HG02763 (cell line): ENCODE results near the gene ZNF213.
"Not testable (repeated sequence)": the region's sequence is repeated elsewhere in the genome, so short reads cannot be mapped to it uniquely, and the experiment has no call there.

ENCODE experiments used
- ATAC-seq: cut with Tn5 transposase; IDR thresholded peaks from one replicate; pipeline ENCODE4 v1.9.1; 2021; ENCODE audit warnings: mild to moderate bottlenecking, moderate library complexity; ENCODE audit not compliant: unreplicated experiment

ZNF213 gene

DNA sequence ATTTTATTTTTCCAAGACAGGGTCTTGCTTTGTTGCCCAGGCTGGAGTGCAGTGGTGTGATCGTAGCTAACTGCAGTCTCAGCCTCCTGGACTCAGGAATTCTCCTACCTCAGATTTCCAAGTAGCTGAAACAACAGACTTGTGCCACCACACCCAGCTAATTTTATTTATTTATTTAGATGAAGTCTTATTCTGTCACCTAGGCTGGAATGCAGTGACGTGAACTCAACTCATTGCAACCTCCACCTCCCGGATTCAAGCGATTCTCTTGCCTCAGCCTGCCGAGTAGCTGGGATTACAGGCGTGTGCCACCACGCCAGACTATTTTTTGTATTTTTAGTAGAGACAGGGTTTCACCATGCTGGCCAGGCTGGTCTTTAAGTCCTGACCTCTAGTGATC lies 33.9 kb downstream of the ZNF213 start:
- ATAC-seq, result not testable (repeated sequence)

DNA sequence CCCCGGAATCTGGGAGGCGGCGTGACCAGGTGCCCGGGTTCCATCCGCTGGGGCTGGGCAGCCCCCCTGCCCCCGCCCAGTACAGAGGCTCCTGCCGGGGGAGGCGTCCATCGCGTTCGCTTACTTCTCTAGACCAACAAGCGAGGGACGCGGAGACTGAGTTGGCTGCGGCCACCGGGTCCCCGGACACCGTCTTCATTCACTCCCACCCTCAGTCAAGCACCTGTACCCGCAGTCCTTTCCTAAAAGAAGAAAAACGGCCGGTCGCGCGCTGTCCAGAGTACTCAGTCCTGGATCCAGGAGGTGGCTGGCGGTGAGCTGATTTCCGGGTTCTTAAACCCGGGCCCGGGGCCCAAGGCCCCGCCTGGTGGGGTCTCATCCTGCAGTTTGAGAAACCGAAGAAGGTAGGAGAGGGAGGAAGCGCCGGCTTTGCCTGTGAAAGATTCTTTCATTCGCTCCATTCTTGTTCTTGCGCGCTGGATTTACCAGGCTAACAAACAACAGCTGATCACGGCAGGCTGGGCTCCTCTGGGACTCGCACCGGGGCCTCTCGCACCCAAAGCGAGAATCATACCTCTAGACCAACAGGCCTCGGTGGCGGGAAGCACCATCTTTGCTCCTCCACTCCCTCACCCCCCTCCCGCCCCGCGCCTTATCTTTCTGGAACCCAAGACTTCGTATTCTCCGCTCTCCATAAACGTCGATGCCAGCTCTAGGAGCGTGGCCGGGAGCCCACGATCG lies 35.8 kb downstream of the ZNF213 start:
- no peak for ATAC-seq

DNA sequence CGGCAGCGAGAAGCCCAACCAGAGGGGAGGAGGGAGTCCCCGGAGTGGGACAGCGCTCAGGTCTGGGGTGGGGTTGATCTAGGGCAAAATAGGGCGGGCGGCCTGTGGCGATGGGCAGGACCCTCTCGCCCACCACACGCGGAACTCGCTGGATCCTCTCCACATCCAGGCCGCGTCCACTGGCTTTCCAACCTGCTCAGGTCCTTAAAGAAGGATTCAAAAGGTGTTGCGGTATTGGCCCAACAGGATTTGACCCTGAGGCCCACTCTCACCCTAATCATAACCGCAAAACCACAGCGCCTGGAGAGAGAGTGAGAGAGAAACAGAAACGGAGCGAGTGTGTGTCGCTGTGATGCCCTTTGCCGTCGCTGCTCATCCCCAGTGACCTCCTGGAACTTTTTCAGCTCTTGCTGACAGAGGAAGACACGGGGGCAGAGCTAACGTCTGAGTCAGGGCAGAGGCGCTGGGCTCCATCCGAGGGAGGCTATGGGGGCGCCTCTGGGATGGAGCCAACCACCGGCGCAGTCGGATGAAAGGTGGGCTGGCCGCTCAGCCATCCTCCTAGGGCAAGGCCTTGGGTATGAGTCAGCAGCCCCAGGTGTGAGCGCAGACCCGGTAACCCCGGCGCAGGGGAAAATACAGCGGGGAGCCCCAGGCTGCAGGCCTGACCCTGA lies 36.5 kb downstream of the ZNF213 start:
- ATAC-seq, result no peak

DNA sequence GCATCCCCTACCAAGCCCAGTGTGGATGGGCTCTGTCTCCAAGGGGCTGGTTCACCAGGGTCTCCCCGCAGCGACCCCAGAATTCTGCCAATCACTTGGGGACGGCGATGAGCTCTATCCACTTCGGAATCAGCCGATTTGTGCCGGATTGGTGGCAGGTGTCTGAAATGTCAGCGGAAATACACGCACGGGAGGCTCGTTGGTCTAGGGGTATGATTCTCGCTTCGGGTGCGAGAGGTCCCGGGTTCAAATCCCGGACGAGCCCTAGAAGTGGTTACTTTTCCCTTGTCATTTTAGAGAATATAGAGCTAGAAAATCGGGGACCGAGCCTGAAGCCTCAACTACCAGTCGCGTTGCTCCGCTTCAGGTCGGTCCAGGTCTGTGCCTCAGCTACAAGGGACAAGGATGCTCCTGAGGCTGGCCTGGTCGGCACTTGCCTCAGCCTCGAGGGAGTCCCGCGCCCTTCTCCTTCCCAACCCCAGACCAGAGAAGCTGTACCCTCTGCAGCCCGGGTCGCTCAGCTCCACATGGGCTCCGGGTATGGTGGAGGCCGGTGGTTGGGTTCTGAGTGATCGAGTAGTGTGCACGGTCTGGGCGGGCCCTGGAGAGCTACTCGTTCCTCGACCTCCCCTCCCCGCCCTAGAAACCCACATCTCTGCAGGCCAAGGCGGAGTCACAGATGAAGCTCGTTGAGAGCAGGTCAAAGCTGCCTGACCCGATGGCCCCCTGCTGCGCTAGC lies 37.2 kb downstream of the ZNF213 start:
- ATAC-seq, result no peak

DNA sequence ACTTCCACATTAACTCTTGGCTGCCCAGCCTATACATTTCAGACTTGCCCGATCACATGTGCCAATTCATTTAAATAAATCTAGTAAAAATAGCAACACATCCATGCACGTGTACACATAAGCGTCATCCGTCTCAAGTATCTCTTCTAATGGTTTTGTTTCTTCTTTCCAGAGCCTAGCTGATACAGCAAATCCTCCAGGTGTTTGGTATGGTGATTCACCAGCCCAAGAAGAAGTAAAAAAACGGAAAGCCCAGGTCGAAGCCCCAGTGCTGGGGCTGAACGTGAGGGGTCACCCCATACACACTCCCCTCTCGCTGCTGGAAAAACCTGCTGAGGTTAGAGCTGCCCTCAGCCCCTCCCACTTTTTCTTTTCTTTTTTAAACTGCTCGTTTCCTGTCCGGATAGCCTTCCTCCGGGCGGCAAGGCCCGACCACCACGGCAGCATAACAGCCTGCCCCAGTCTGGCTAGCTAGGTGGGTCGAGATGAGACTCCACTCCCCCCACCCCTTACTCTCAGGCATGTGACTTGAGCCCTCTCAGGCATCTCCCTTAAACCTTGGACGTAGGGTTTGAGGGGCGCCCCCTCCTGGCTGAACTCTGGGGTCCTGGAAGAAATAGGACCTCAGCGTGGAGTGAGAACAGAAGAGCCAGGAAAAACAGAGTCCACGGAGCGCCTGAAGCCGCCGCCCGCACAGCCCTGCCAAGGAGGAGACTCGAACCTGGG lies 39.2 kb downstream of the ZNF213 start:
- ATAC-seq, result no peak

DNA sequence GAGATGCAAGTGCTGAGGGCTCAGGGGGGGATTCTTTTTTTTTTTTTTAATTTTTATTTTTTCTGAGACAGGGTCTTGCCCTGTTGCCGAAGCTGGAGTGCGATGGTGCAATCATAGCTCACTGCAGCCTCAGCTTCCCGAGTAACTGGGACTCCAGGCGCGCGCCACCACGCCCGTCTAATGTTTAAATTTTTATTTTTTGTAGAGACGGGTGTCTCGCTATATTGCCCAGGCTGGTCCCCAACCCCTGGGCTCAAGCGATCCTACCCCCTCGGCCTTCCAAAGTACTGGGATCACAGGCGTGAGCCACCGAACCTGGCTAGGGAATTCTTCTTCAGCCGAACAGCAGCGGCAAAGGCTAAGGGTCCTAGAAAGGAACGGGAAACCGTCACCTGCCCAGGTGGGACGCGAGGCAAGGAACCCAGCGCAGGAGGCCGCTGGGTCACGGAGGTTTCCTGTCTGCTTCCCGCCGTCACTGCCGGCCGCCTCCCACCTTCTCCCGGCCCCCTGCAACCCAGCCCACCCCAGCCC lies 39.9 kb downstream of the ZNF213 start:
- ATAC-seq, result no peak

DNA sequence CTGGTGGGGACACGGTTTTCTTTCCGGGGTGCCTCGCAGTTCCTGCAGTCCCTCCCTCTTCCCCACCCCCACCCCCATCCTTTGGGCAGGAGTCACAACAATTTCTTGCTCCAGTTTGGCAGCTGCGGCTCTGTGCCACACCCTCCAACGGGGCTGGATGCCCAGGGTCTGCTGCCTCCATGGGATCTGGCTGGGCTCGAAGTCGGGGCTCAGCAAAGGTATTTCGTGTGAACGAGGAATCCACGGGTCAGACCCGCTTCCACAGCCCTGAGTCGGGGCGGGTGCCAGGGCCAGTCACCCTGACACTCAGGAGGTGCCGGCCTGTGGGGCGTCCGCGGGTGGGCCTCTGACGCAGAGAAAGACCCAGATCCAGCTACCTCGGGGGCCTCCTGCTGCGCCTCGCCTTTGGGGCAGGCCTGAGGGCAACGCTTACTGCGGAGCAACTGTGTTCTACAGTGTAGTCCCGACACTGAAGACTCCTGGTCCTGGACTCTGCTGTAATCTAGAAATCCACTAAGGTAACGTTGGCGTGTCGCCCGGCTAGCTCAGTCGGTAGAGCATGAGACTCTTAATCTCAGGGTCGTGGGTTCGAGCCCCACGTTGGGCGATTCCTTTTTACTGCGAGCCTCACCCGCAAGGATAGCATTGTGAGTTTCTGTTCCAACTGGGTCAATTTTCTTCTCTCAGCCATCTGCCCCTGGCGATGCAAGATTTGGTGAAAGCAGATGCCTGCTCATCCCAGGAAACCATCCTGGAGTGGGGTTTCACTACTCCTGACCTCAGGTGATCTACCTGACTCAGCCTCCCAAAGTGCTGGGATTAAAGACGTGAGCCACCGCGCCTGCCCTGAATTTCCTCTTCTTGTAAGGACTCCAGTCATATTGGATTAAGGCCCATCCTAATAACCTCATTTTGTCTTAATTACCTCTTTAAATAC lies 40.6 kb downstream of the ZNF213 start:
- ATAC-seq, result no peak

DNA sequence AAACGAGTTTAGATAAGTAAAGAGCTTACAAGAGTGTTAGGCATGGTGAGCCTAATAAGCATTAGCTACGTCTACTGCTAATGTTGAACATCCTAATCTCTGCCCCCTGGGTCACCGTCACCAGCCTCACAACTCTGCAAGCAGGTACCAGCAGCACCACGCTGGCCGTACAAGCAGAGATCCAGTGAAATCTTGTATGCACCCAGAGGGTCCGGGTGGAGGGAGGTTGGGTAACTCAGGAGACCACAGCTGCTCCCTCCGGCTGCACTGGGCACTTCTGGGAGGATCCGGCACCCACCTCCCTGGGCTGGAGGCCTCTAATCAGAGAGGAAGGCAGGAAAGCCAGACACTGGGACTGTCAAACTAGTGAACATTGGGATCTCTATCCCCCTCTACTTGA lies 44.8 kb downstream of the ZNF213 start:
- ATAC-seq, result no peak

DNA sequence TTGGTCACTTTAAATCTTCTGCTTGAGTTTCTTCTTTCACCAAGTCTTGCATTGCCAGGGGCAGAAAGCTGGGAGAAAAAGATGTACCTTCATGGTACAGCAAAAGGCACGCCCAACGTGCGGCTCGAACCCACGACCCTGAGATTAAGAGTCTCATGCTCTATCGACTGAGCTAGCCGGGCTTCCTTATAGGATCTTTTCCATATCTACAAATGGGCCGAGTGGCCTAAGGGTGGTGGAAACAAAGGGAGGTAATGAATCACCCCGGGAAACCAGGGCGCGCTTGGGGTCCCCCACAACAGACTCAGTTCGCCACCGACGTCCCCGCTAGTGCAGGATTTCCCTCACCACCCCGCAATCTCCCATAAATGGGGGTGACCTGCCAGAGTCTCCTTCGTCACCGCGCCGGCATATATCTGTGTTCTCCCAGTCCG lies 45.6 kb downstream of the ZNF213 start:
- ATAC-seq, result no peak

DNA sequence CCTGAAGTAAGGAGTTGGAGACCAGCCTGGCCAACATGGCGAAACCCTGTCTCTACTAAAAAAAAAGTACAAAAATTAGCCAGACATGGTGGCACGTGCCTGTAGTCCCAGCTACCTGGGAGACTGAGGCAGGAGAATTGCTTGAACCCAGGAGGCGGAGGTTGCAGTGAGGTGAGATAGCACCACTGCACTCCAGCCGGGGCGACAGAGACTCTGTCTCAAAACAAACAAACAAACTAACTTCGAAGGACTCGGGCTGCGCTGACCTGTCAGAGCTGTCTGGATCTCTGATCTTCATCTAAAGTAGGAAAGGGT lies 47.4 kb downstream of the ZNF213 start:
- not testable (repeated sequence) for ATAC-seq

DNA sequence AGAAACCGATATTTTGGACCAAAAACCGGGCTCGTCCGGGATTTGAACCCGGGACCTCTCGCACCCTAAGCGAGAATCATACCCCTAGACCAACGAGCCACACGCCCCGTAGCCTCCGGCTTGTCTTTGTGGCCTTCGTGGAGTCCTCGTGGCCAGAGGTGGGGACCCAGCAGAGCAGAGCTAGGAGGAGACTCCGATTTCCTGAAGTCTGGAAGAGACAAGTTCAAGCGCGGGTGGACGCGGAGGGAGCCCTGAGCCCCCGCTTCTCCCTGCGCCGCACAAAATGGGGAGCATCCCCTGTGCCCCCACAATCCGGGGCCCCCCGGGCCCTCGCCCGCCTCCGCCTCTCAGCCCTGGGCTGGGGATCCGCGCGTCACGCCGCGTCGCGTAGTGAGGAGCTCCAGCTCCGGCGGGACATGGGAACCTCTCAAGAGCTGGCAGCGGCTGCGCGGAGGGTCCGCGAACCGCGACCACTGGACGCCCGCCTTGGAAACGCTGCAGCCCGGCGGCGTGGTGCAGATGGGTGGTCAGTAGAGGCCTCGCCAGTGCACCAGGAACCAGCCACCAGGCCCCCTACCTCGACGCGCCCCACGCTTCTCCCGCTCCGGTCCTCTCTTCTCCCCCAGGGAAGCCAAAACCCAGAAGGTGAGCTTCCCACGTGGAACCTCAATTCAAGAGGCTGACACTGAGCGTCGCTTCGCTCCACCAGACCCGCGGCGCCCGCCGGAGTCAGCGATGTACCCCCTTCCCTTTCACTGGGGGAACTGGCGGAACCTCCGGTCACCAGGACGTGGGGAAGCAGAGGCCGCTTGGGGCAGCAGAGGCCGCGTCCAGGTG lies 48.0 kb downstream of the ZNF213 start:
- ATAC-seq, result no peak

DNA sequence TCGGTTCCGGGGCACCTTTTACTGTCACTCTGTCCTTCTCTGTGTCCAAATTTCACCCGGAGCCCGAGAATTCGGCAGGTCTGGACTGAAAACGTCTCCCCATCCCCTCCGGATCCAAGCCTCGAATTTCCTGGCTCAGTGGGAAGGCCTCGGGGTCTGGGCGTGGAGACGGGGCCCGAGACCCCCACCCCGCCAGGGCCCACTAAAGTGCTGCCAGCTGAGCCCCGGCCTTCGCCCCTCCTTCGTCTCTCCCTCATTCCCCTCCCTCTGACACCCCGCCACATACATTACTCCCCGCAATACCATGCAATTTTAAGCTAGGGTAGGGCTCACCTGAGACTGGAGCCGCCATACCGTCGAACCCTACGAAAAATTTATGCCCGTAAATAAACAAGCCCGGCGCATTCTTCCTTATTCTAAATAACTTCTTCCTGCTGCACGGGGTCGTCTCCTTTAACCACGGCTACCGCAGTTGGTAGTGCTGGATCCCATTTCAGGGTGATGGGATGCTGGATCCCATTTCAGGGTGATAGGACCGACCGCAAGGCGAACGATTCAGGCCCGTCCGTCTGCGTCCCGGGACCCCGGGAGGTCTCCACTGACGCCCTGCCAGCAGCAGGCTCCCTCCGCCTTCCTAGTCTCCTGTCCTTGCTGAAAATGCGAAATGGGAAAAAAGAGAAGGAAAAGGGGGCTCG lies 48.8 kb downstream of the ZNF213 start:
- no peak for ATAC-seq

DNA sequence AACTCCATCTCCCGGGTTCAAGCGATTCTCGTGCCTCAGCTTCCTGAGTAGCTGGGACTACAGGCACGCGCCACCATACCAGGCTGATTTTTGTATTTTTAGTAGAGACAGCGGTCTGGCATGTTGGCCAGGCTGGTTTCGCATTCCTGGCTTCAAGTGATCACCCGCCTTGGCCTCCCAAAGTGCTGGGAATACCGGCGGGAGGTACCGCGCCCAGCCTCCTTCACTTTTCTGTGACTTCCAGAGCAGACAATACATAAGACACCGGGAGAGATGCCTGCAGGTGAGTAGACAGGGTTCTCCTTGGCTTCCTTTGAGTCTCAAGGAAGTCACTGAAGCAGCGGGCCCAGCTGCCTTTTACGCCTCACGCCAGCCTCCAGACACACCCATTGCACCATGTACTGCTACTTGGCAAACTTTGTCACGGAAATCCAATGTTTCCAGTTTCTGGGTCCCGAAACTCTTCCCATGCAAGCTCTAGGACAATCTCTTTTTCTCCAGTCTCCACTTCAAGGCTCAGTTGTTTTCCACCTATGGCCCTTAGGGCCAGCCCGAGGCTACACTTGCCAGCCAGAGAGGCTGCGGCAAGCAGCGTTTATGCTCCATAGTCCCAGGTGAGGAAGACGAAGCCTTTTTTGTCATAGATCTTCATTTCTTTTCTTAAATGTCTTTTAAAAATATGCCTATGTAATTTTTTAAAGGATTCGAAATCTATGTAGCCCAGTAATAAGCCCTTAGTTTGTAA lies 52.3 kb downstream of the ZNF213 start:
- no peak for ATAC-seq

DNA sequence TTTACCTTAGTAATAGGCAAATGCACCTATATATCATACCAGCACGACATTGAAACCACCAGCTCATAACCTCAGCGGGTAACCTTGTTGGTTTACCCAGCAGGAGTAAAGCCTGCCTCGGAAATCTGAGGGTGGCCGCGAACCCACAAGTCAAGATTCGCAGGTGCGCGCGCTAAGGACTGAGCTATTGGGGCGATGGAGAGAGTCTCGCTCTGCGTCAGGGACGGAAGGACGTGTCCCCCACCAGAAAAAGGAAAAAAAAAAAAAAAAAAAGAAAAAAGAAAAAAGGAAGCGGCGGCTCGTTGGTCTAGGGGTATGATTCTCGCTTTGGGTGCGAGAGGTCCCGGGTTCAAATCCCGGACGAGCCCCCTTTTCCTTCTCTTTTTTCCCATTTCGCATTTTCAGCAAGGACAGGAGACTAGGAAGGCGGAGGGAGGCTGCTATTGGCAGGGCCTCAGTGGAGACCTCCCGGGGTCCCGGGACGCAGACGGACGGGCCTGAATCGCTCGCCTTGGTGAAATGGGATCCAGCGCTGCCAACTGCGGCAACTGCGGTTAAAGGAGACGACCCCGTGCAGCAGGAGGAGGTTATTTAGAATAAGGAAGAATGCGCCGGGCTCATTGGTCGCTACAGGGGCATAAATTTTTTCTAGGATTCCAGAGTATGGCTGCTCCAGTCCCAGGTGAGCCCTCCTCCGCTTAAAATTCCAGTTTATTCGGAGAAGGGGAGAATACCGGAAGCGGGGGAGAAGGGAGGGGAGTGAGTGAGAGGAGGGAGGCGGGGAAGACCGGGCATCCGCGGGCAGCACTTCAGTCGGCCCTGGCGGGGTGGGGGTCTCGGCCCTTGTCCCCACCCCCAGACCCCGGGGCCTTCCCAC lies 53.2 kb downstream of the ZNF213 start, which contains the start of gene OR1F1:
TSS of gene OR1F1 (plus strand) at position 407 of the 877 bp plus-strand sequence.
- ATAC-seq, result no peak

DNA sequence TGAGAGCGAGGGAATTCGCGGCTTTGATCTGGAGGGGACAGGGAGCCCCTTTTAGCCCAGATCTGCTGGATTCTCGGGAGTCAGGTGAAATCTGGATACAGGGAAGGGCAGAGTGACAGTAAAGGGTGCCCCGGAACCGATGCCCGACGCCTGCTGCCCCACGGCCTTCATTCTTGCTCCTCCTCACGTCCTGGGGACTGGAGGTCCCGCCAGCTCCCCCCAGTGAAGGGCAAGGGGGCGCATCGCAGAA lies 53.8 kb downstream of the ZNF213 start:
- no peak for ATAC-seq

DNA sequence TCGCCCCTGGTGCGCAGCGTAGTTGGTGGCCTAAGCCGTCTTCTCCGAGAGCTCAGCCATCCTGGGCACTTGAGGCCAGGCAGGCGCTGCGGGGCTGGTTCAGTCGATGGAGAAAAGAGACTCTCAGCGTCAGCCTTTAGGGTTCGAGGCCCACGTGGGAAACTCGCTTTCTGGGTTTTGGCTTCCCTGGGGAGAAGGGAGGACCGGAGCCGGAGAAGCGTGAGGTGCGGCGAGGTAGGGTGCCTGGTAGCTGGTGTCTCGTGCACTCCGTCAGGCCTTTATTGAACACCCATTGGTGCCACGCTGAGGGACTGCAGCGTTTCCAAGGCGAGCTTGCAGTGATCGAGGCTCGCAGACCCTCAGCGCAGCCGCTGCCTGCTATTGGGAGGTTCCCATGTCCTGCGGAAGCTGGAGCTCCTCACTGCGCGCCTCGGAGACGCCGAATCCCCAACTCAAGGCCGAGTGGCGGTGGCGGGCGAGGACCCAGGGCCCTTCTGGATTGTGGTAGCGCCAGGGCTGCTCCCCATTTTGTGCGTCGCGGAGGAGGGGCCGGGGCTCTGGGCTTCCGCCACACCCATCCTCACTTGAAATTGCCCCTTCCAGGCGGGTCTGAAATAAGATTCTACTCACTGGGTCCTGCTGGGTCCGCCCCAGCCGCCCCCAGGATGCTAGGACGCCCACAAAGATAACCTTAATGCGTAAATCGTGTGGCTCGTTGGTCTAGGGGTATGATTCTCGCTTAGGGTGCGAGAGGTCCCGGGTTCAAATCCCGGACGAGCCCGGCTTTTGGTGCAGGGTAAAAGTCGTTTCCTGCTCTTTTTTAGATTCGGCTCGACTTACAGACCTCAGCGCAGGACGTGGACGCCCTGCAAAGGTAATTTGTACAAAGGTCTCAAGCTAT lies 54.3 kb downstream of the ZNF213 start:
- ATAC-seq, result no peak
